ENCODE measurements around the gene EDN3.

DNA sequence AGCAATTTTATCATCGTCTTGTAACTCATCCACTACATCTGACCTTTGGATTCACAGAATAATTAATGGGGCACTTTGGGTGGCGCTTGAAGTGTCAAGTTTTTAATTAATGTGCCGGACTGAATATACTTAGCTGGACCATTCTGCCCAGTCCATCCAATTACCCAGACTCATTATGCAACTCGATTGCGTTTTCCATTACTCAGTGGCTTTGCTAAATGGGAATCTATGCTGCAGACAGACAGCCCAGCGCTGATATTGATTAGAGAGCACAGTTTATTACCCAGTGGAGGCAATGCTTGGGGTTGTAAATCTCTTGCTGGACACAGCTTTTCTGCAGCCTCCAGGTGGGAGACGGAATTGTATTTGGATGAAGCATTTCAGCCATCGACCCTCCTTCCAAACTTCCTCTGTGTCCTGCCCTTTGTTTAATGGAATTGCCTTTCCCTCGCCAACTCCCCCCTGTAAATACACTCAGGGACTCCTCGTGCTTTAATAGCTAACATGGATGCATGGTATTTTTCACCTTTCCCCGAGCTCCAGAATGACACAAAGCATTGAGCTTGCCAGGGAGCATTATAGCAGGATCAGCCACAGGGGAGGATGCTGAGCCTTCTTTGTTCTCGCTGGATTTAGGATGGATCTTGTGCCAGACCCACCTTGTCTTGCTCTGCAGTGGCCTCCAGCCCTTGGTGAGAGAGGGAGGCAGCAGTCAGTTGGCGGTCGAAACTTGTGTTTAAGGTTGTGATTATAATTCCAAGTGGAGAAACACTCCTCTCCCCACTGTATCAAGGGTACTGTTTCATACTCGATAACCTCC lies 59.7 kb downstream of the EDN3 start:
- TF ChIP-seq, protein P1, sequence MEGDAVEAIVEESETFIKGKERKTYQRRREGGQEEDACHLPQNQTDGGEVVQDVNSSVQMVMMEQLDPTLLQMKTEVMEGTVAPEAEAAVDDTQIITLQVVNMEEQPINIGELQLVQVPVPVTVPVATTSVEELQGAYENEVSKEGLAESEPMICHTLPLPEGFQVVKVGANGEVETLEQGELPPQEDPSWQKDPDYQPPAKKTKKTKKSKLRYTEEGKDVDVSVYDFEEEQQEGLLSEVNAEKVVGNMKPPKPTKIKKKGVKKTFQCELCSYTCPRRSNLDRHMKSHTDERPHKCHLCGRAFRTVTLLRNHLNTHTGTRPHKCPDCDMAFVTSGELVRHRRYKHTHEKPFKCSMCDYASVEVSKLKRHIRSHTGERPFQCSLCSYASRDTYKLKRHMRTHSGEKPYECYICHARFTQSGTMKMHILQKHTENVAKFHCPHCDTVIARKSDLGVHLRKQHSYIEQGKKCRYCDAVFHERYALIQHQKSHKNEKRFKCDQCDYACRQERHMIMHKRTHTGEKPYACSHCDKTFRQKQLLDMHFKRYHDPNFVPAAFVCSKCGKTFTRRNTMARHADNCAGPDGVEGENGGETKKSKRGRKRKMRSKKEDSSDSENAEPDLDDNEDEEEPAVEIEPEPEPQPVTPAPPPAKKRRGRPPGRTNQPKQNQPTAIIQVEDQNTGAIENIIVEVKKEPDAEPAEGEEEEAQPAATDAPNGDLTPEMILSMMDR (IDR thresholded peaks at IDR 0.05; ENCODE audit: poor library complexity) = no peak
- no peak for TF ChIP-seq EZH2phosphoT487 (IDR thresholded peaks at IDR 0.05; ENCODE audit: low read depth, severe bottlenecking, unreplicated experiment)
